WTC11 (cell line): ENCODE results near the gene THRA. TPM values are rescaled to one million over a fixed set of nuclear protein-coding genes. Genes with fewer than 3 reads are reported as not detected.

Experiments used
- ATAC-seq: fragments of 200-7000 bp; cut with Tn5 transposase; 2 replicates; pipeline ENCODE4 v1.10.0; 2021; ENCODE audit warnings: mild to moderate bottlenecking, moderate library complexity
- CTCF ChIA-PET: fragments of 300-600 bp; sonication (Branson Sonifier 250); formaldehyde crosslinking; loops from one replicate; lab custom pipeline; 2021; ENCODE audit warnings: antibody characterized with exemption; lab: Charles Lee
- POLR2A ChIA-PET: fragments of 350-600 bp; sonication (Branson Sonifier 250); formaldehyde crosslinking; loops from one replicate; lab custom pipeline; 2021; ENCODE audit warnings: antibody characterized with exemption; lab: Charles Lee
- DNase-seq: peaks from one replicate; pipeline ENCODE4 v3.0.0; 2021; ENCODE audit warnings: low spot score
- H3K27ac Mint-ChIP-seq: 2 replicates; pipeline ENCODE4 v1.8.0; 2021; ENCODE audit warnings: mixed read lengths
- H3K27me3 Mint-ChIP-seq: 2 replicates; pipeline ENCODE4 v1.8.0; 2021; ENCODE audit warnings: low read depth, mild to moderate bottlenecking, moderate library complexity, mixed read lengths
- H3K36me3 Mint-ChIP-seq: 2 replicates; pipeline ENCODE4 v1.8.0; 2021; ENCODE audit warnings: mixed read lengths
- H3K4me1 Mint-ChIP-seq: 2 replicates; pipeline ENCODE4 v1.8.0; 2022; ENCODE audit warnings: mixed read lengths
- H3K4me3 Mint-ChIP-seq: 2 replicates; pipeline ENCODE4 v1.8.0; 2021; ENCODE audit warnings: mild to moderate bottlenecking, moderate library complexity, mixed read lengths
- H3K9me3 Mint-ChIP-seq: 2 replicates; pipeline ENCODE4 v1.8.0; 2021; ENCODE audit warnings: mixed read lengths
- AR ChIP-seq: fragments of 250-450 bp; sonication (Bioruptor Pico); IDR thresholded peaks from 2 replicates; pipeline ENCODE4 v1.9.0; 2021; ENCODE audit warnings: mild to moderate bottlenecking
- ATF3 ChIP-seq: sonication (generic); formaldehyde crosslinking; conservative IDR thresholded peaks from 2 replicates; pipeline ENCODE4 v1.8.1; 2022; ENCODE audit warnings: mild to moderate bottlenecking, missing genetic modification reagents
- CBFB ChIP-seq: sonication (generic); formaldehyde crosslinking; IDR thresholded peaks from 2 replicates; pipeline ENCODE4 v1.8.1; 2022; ENCODE audit warnings: mild to moderate bottlenecking, low read depth, missing genetic modification reagents
- GABPB1 ChIP-seq: sonication (generic); formaldehyde crosslinking; IDR thresholded peaks from 2 replicates; pipeline ENCODE4 v1.8.1; 2023; ENCODE audit warnings: mild to moderate bottlenecking, missing genetic modification reagents
- OVOL2 ChIP-seq: fragments of 250-450 bp; sonication (Bioruptor Pico); IDR thresholded peaks from 2 replicates; pipeline ENCODE4 v1.9.0; 2021; ENCODE audit warnings: mild to moderate bottlenecking, borderline replicate concordance
- SMAD3 ChIP-seq: sonication (generic); formaldehyde crosslinking; IDR thresholded peaks from 2 replicates; pipeline ENCODE4 v1.8.0; 2022; ENCODE audit warnings: missing genetic modification reagents, mild to moderate bottlenecking, borderline replicate concordance
- TCF7 ChIP-seq: sonication (generic); formaldehyde crosslinking; IDR thresholded peaks from 2 replicates; pipeline ENCODE4 v1.8.0; 2022; ENCODE audit warnings: mild to moderate bottlenecking, low read depth, missing genetic modification reagents, moderate library complexity
- TEAD4 ChIP-seq: sonication (generic); formaldehyde crosslinking; IDR thresholded peaks from 2 replicates; pipeline ENCODE4 v1.8.0; 2022; ENCODE audit warnings: mild to moderate bottlenecking, missing genetic modification reagents
- ZBTB21 ChIP-seq: sonication (generic); formaldehyde crosslinking; IDR thresholded peaks from 2 replicates; pipeline ENCODE4 v1.8.1; 2023; ENCODE audit warnings: mild to moderate bottlenecking, missing genetic modification reagents, borderline replicate concordance
- ZNF121 ChIP-seq: sonication (generic); formaldehyde crosslinking; IDR thresholded peaks from 2 replicates; pipeline ENCODE4 v1.8.0; 2023; ENCODE audit warnings: missing genetic modification reagents
- ZNF263 ChIP-seq: sonication (generic); formaldehyde crosslinking; IDR thresholded peaks from 2 replicates; pipeline ENCODE4 v1.8.1; 2022; ENCODE audit warnings: low read depth, mild to moderate bottlenecking, moderate library complexity, missing genetic modification reagents
- ZSCAN18 ChIP-seq: fragments of 250-450 bp; sonication (Bioruptor Pico); IDR thresholded peaks from 2 replicates; pipeline ENCODE4 v2.1.2; 2022; ENCODE audit warnings: mild to moderate bottlenecking, moderate library complexity
- total RNA-seq: library from RNA; stranded (reverse); gene quantifications from 3 replicates; pipeline ENCODE4 v1.2.3, GENCODE V29; 2021
- TF ChIP-seq, protein P1 (sequence below): sonication (generic); formaldehyde crosslinking; conservative IDR thresholded peaks from 2 replicates; pipeline ENCODE4 v1.8.1; 2023; ENCODE audit warnings: mild to moderate bottlenecking, low read depth, missing genetic modification reagents, moderate library complexity
- TF ChIP-seq, protein P2 (sequence below): sonication (generic); formaldehyde crosslinking; IDR thresholded peaks from 2 replicates; pipeline ENCODE4 v1.8.1; 2022; ENCODE audit warnings: low read depth, mild to moderate bottlenecking, moderate library complexity, missing genetic modification reagents, borderline replicate concordance
- TF ChIP-seq, protein P3 (sequence below): sonication (generic); formaldehyde crosslinking; IDR thresholded peaks from 2 replicates; pipeline ENCODE4 v1.8.0; 2023; ENCODE audit warnings: missing genetic modification reagents

Gene THRA
- total RNA-seq, 1 experiment from 2014 or later, result 15.9 TPM

DNA sequence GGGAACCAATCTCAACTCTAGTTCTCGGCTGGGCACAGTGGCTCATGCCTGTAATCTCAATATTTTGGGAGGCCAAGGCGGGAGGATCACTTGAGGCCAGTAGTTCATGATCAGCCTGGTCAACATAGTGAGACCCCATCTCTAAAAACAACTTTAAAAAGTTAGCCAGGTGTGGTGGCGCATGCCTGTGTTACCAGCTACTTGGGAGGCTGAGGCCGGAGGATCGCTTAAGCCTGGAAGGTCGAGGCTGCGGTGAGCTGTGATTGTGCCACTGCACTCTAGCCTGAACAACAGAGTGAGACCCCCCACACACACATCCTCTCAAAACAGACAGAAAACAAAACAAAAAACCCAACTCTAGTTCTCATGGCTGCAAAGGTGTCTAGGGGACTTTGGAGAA is 4.9 kb downstream of the THRA start:
- Mint-ChIP-seq H3K36me3 (no peaks in the 10 kb centered on the region), H3K4me3 (0 out of 2 replicates have a peak overlapping the region, but pooled peaks have one; percentile 6), H3K27ac (no peak overlapping the region; the same call in 1 of the 2 replicates), H3K4me1 (peaks cover 74% of the 10 kb centered on the region), H3K9me3 (no peaks in the 10 kb centered on the region), H3K27me3 (peaks cover 15% of the 10 kb centered on the region)
- no peak for TF ChIP-seq ZNF263 (CRISPR knock-in tag)
- TF ChIP-seq ZNF121 (CRISPR knock-in tag), result peak; percentile 9; the same call in 1 of the 2 replicates
- ATAC-seq, result no peak
- ChIA-PET CTCF (interaction anchor here (1.1 to 11.2 kb wide), 5 partner anchors 9 to 44 kb away, joined by 3 to 252 read pairs (median 58); no protein-coding TSS in a partner anchor), POLR2A (no interaction called here)
- no peak for DNase-seq

DNA sequence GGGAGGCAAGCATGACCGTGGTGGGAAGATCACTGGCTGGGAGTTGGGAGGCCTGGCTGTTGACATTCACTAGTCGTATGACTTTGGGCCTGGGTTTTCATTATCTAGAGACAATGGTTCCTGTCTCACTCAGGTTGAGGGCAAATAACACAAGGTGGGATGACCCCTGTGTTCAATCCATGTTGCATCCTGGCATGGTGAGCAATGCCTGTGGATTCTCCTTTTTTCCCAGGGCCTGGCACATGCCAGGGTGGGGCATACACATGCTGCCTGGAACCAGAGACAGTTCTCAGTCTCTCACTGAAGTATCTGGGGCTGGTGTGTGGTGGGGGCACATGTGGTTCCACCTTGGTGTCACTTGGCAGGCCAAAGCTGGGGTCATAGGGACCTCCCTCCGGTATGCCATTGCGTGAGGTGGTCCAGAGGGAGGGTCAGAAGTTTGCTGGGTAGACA is 5.4 kb downstream of the THRA start:
- H3K27me3 Mint-ChIP-seq, result peaks cover 15% of the 10 kb centered on the region
- TF ChIP-seq TEAD4 (CRISPR knock-in tag) (no peak), OVOL2 (no peak), TCF7 (CRISPR knock-in tag) (no peak), ZSCAN18 (CRISPR knock-in tag) (no peak), ZBTB21 (CRISPR knock-in tag) (no peak), ATF3 (no peak)
- TF ChIP-seq, protein P1, sequence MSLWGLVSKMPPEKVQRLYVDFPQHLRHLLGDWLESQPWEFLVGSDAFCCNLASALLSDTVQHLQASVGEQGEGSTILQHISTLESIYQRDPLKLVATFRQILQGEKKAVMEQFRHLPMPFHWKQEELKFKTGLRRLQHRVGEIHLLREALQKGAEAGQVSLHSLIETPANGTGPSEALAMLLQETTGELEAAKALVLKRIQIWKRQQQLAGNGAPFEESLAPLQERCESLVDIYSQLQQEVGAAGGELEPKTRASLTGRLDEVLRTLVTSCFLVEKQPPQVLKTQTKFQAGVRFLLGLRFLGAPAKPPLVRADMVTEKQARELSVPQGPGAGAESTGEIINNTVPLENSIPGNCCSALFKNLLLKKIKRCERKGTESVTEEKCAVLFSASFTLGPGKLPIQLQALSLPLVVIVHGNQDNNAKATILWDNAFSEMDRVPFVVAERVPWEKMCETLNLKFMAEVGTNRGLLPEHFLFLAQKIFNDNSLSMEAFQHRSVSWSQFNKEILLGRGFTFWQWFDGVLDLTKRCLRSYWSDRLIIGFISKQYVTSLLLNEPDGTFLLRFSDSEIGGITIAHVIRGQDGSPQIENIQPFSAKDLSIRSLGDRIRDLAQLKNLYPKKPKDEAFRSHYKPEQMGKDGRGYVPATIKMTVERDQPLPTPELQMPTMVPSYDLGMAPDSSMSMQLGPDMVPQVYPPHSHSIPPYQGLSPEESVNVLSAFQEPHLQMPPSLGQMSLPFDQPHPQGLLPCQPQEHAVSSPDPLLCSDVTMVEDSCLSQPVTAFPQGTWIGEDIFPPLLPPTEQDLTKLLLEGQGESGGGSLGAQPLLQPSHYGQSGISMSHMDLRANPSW (CRISPR knock-in tag), result no peak
- TF ChIP-seq, protein P2, sequence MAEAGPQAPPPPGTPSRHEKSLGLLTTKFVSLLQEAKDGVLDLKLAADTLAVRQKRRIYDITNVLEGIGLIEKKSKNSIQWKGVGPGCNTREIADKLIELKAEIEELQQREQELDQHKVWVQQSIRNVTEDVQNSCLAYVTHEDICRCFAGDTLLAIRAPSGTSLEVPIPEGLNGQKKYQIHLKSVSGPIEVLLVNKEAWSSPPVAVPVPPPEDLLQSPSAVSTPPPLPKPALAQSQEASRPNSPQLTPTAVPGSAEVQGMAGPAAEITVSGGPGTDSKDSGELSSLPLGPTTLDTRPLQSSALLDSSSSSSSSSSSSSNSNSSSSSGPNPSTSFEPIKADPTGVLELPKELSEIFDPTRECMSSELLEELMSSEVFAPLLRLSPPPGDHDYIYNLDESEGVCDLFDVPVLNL, result no peak
- TF ChIP-seq, all 79 proteins: peak for 0
- POLR2A ChIA-PET, result interaction anchor here (1.1 kb wide), 1 partner anchor 32 kb away, joined by 3 read pairs; the partner anchor contains the start of gene NR1D1
- Mint-ChIP-seq H3K9me3 (no peaks in the 10 kb centered on the region), H3K4me3 (peak overlapping the region; percentile 53), H3K27ac (no peak overlapping the region; the same call in 1 of the 2 replicates), H3K36me3 (no peaks in the 10 kb centered on the region), H3K4me1 (peaks cover 76% of the 10 kb centered on the region)
- no peak for DNase-seq
- no peak for ATAC-seq
- CTCF ChIA-PET, result interaction anchor here (1.1 to 11.2 kb wide), 6 partner anchors 8 to 55 kb away, joined by 3 to 252 read pairs (median 12); partner anchors contain the start of gene MED24

DNA sequence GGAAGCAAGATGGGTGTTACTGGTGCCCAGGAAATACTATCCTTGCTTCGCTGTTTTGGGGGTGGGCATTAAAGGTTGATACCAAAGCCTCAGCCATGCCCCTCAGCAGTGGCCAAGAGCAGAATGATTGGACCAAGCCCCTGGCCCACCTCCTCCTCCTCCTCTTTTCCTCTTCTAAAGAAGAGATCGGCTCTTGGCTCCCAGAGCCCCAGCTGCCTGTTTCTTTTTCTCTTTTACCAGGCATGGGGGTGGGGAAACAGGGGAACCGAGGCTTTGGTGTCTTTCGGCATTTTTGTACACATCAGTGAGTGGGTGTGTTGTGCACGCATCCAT is 5.8 kb downstream of the THRA start:
- TF ChIP-seq SMAD3 (CRISPR knock-in tag), result no peak
- no peak for TF ChIP-seq CBFB (CRISPR knock-in tag)
- TF ChIP-seq GABPB1 (CRISPR knock-in tag), result no peak
- TF ChIP-seq AR, result no peak
- TF ChIP-seq, protein P3, sequence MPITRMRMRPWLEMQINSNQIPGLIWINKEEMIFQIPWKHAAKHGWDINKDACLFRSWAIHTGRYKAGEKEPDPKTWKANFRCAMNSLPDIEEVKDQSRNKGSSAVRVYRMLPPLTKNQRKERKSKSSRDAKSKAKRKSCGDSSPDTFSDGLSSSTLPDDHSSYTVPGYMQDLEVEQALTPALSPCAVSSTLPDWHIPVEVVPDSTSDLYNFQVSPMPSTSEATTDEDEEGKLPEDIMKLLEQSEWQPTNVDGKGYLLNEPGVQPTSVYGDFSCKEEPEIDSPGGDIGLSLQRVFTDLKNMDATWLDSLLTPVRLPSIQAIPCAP (CRISPR knock-in tag), result no peak
- peaks cover 77% of the 10 kb centered on the region for H3K4me1 Mint-ChIP-seq
- no peak for DNase-seq
- POLR2A ChIA-PET, result interaction anchor here (1.1 kb wide), 1 partner anchor 32 kb away, joined by 3 read pairs; the partner anchor contains the start of gene NR1D1
- CTCF ChIA-PET, result interaction anchor here (1.2 to 4.3 kb wide), 6 partner anchors 14 to 55 kb away, joined by 4 to 33 read pairs (median 12); partner anchors contain the start of gene MED24
- no peak for ATAC-seq
- H3K36me3 Mint-ChIP-seq, result no peaks in the 10 kb centered on the region
- peak overlapping the region; percentile 53 for H3K4me3 Mint-ChIP-seq
- peaks cover 13% of the 10 kb centered on the region for H3K27me3 Mint-ChIP-seq
- no peak overlapping the region for H3K27ac Mint-ChIP-seq
- no peaks in the 10 kb centered on the region for H3K9me3 Mint-ChIP-seq
